GM18867 (cell line): Measurements from ENCODE around the gene TRIM47.
"Not testable (repeated sequence)": the region's sequence is repeated elsewhere in the genome, so short reads cannot be mapped to it uniquely, and the experiment has no call there.

ENCODE experiments used
- ATAC-seq: cut with Tn5 transposase; IDR thresholded peaks from one replicate; pipeline ENCODE4 v1.9.1; 2021; ENCODE audit warnings: mild to moderate bottlenecking, moderate library complexity; ENCODE audit not compliant: unreplicated experiment

TRIM47 gene

GRCh38 chr17:75872434-75873351, 5.7 kb downstream of the TRIM47 start:
- no peak for ATAC-seq

GRCh38 chr17:75870228-75870627, 8.2 kb downstream of the TRIM47 start:
- ATAC-seq: not testable (repeated sequence)

DNA sequence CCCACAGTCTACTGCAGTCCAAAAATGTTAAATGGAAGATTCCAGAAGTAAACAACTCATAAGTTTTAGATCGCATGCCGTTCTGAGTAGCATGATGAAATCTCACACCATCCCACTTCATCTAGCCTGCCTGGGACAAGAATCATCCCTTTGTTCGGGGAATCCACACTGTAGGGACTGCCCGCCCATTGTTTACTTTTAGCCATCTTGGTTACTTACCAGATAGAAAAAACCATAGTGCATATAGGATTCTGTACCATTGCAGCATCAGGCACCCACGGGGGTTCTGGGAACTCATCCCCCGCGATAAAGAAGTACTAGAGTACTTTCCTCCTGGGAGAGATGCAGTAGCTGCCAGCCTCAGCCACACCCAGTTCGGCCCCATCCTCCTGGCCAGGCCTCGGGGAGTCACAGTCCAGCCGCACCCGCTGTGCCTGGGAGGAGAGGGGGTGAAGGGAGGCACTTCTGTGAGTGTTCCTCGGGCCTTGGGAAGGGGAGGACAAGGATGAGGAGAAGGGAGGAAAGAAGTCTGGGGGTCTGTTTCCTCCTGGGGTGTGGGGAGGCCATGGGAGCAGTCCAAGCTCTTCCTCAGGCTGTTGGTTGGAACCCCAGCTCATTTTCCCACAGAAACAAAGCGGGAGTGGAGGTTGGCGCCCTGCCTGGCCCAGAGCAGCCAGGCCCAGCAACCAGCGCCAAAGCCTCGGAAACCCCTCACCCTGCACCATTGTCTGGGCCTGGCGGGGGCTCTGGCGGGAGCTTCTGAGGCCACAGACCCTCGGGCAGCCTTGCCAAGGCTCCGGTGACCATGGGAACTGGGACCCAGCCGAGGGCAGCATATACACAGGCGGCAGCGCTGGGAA, 8.9 kb downstream of the TRIM47 start:
- no peak for ATAC-seq

DNA sequence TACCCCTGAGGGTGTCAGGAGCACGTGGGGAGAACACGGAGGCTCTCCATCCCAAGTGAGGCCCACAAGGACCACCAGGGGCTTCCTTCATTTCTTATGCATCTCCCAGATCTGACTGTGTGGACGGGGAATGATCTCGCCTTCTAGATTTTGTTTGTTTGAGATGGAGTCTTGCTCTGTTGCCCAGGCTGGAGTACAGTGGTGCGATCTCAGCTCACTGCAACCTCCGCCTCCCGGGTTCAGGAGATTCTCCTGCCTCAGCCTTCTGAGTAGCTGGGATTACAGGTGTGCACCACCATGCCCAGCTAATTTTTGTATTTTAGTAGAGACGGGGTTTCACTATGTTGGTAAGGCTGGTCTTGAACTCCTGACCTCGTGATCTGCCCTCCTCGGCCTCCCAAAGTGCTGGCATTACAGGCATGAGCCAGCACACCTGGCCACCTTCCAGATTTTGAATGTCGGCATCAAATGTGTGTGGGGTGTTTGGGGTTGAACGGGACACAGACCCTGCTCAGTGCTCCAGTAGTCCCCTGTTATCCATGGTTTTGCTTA, 9.6 kb downstream of the TRIM47 start:
- not testable (repeated sequence) for ATAC-seq

DNA sequence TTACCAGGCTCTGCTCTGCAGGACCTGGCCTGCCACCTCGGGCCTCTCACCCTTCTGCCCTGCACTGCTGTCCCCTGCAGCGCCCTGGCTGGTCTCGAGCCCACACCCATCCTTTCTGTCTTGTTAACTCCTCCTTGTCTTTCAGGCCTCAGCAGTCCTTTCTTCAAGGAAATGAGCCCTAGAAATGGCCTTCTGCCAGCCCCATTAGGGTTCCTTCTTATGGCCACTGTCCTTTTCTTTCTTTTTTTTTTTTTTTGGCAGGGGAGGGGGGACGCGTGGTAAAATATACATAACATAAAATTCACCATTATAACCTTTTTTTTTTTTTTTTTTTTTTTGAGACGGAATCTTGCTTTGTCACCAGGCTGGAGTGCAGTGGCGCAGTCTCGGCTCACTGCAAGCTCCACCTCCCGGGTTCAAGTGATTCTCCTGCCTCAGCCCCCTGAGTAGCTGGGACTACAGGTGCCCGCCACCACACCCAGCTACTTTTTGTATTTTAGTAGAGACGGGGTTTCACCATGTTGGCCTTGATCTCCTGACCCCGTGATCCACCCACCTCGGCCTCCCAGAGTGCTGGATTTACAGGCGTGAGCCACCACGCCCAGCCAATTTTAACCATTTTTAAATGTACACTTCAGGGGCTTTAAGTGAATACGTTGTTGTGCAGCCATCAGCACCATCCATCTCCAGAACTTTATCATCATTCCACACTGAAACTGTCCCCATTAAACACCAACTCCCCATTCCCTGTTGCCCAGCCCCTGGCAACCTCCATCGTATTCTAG, 12.8 kb downstream of the TRIM47 start:
- ATAC-seq: not testable (repeated sequence)

- ATAC-seq: peak; percentile 19
These were observed 13.5 kb downstream of the TRIM47 start for GRCh38 chr17:75864887-75865286.

DNA sequence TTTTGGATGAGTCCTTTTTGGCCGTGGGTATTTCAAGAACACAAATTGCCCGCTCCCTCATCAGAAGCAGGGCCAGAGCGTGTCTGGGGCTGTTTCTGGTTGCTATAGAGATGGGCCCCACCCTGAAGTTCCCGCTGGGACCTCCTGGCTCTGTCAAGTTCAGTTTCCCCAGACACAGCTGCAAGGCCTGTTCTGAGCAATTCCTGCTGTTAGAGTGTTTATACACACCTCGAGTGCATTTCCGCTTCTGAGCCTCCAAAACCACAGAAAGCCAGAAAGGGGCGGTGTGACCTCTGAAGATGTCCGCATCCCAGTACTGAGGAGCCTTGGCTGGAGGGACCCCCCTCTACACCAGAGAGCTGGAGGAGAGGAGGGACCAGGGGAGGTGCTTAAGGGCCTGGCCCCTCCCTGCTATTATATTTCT, 13.9 kb downstream of the TRIM47 start:
- ATAC-seq: peak; percentile 85

DNA sequence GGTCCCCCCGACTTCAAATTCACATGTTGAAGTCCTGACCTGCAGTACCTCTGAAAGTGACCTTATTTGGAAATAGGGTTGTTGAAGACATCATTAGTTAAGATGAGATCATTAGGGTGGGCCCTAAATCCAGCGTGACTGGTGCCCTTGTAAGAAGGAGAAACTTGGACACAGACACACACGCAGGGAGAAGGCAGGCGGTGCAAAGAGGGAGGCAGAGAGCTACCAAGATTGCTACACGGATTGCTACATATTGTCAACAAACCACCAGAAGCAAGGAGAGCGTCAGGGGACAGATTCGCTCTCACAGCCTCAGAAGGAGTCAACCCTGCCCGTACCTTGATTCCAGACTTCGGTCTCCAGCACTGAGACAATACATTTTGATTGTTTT, 16.5 kb downstream of the TRIM47 start:
- ATAC-seq: no peak

- not testable (repeated sequence) for ATAC-seq
These were observed 19.0 kb downstream of the TRIM47 start for GRCh38 chr17:75859358-75859757.

GRCh38 chr17:75856062-75856756, 22.2 kb downstream of the TRIM47 start:
- ATAC-seq: peak; percentile 26

DNA sequence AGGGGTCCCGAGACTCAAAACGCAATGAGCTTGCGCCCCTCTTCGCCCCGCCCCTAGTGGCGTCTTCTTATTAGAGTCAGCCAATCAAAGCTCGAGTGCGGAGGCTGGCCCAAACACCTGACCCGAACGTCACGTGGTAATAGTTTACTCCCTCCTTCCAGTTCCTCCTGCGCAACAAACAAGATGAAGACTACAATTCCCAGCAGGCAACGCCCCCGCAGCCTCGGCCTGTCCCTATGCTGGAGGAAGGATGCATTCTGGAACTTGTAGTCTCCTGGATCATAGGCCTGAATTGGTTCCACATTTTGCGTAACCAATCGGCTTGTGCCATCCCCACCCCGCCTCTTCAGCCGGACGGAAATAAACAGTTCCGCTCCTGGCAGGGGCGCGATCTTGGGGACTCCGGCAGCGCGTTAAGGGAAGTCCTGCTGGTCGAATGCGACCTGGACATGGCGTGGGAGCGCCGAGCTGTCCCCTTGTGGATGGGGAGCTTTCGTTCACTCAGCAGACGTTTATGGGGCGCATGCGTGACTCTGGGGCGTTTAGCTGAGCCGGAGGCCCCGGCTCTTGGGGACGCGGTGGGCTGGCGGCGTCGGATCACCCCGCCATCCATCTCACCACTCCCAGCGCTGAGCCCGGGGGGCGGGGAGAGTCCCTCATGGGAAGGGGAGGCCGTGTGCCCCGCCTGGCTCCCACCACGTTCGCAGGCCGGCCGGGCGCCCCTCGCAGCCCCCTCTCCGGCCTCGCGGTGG, 22.9 kb downstream of the TRIM47 start, which contains the start of gene WBP2:
WBP2 (minus strand) TSS at position 26 of the 752 bp plus-strand sequence. CDS start 38 bp downstream, outside the sequence.
- ATAC-seq: peak; percentile 86

GRCh38 chr17:75854881-75855309, 23.5 kb downstream of the TRIM47 start:
- no peak for ATAC-seq

- no peak for ATAC-seq
These were observed 24.2 kb downstream of the TRIM47 start for GRCh38 chr17:75854101-75854748.

GRCh38 chr17:75853433-75853832, 24.9 kb downstream of the TRIM47 start:
- ATAC-seq: no peak

- ATAC-seq: not testable (repeated sequence)
These were observed 26.7 kb downstream of the TRIM47 start for GRCh38 chr17:75851693-75851991.

DNA sequence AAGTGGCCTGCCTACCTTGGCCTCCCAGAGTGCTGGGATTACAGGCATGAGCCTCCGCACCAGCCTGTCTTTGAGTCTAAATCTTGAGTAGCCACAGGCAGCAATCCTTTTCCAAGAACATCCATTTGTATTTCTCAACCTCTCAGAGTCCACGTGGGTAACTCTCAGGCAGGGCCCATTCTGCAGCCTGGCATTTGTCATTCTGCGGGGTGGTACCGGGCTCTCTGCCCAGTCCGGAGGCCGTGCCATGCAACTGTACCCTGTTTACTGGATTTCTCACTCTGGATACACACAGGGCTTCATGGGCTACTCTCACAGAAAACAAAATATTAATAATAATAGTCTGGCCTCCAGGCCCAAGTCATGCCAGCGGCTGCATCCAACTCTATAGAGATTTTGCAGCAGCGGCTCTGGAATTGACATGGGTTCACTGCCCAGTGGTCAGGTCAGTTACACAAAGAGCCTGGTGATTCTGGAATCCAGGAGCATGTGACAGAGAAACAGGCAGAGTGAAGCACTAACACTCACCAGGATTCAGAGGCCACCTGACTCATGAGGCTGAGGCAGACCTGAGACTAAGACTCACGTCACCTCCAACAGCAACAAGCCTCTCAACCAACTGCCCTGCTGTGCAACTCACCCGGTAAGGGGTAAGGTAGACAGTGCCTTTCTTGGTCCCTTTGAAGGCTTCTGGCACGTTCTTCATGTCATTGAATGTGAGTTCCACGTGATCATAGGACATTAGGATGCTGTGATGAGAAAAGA, 27.3 kb downstream of the TRIM47 start:
- no peak for ATAC-seq

- ATAC-seq: no peak
These were observed 28.7 kb downstream of the TRIM47 start for GRCh38 chr17:75849724-75850123.

DNA sequence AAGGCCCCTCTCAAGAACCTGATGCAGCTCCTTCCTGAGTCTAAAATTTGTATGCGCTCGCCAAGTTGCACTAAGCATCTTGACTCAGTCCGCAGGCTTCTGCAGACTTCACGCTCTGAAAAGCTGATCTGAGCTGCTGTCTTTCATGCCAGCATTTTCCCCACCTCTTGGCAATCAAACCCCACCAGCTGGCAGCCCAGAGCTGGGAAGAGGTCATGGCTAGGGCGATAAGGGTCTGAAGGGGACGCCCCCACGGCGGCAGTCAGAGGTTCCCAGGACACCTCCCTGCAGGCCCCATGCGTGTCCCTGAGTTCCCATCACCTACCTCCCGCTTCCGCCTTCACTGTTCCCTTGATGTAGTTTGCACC, 29.1 kb downstream of the TRIM47 start:
- no peak for ATAC-seq
